ENCODE data around the gene ALKBH7.
"Not testable (repeated sequence)": the region's sequence is repeated elsewhere in the genome, so short reads cannot be mapped to it uniquely, and the experiment has no call there.

Gene ALKBH7, protein sequence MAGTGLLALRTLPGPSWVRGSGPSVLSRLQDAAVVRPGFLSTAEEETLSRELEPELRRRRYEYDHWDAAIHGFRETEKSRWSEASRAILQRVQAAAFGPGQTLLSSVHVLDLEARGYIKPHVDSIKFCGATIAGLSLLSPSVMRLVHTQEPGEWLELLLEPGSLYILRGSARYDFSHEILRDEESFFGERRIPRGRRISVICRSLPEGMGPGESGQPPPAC

DNA sequence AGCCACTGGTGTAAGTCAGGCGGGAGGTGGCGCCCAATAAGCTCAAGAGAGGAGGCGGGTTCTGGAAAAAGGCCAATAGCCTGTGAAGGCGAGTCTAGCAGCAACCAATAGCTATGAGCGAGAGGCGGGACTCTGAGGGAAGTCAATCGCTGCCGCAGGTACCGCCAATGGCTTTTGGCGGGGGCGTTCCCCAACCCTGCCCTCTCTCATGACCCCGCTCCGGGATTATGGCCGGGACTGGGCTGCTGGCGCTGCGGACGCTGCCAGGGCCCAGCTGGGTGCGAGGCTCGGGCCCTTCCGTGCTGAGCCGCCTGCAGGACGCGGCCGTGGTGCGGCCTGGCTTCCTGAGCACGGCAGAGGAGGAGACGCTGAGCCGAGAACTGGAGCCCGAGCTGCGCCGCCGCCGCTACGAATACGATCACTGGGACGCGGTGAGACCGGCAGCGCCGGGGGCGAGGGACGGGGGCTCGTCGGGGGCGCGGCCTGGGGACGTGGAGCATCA is at the start of gene ALKBH7:
ALKBH7 (plus strand) TSS at position 201 of the 502 bp plus-strand sequence; CDS start at position 228, 27 bp downstream.
- DNase-seq: peak; percentile 100

- DNase-seq: no peak
Observed at GRCh38 chr19:6324757-6325156, 47.8 kb upstream of the ALKBH7 start.

DNA sequence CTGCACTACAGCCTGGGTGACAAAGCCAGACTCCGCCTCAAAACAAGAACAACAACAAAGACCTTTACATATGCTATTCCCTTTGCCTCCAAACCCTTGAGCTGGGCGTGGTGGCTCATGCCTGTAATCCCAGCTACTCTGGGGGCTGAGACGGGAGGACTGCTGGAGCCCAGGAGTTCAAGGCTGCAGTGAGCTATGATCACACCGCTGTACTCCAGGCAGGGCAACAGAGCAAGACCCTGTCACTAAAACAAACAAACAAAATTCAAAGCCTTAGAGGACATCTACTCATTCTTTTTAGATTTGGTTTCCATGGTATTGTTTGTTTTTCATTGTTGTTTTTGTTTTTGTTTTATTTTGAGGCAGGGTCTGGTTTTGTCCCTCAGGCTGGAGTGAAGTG is 47.0 kb upstream of the ALKBH7 start:
- DNase-seq: no peak

- DNase-seq: no peak
Observed at GRCh38 chr19:6326815-6327214, 45.8 kb upstream of the ALKBH7 start.

DNA sequence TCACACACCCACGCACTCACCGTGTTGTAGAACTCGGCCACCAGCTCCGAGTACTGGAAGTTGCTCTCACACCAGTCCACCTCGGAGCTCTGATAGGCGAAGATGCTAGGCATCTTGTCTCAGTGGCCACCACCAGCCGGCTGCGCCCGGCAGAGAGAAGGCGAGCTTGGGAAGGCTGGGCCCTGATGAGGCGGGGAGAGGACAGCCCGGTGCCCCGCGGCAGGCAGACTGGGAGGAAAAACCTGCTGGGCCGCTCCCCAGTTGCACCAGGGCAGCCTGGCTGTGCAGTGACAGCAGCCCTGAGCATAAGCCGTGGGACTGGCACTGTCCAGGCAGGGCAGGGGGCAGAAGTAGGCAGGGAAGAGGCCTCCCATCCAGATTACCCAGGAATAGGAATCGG is 39.2 kb upstream of the ALKBH7 start, which contains the start of gene ACER1:
ACER1 (minus strand) TSS at position 174 of the 400 bp plus-strand sequence; CDS start at position 113, 61 bp downstream.
- DNase-seq: no peak

GRCh38 chr19:6334490-6335285 is 37.9 kb upstream of the ALKBH7 start:
- no peak for DNase-seq

- no peak for DNase-seq
Observed at GRCh38 chr19:6340493-6341201, 31.9 kb upstream of the ALKBH7 start.

DNA sequence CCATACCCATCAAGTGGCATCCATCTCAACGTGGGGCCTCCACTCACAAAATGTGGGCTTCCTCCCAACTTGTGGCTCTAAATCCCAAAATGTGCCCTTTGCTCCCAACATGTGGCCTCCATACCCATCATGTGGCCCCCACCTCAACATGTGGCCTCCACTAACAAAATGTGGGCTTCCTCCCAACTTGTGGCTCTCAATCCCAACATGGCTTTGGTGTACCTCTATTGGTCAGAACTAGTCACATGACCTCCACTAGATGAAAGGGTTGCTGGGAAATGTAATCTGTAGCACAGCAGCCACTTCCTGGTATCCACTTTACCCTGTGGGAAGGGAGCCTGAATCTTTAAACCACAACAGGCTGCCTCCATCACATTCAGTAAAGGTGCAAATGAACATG is 29.1 kb upstream of the ALKBH7 start:
- DNase-seq: peak; percentile 13

DNA sequence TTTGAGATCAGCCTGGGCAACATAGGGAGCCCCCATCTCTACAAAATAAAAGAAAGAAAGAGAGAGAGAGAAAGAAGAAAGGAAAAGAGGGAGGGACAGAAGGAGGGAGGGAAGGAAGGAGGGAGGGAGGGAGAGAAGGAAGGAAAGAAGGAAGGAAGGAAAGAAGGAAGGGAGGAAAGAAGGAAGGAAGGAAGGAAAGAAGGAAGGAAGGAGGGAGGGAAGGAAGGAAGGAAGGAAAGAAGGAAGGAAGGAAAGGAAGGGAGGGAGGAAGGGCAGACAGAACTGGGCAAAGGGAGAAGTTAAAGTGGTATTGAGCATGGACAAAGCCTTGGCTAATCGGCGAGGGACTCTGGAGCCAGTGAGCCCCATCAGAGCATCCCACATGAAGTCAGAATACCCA is 23.3 kb upstream of the ALKBH7 start:
- not testable (repeated sequence) for DNase-seq

DNA sequence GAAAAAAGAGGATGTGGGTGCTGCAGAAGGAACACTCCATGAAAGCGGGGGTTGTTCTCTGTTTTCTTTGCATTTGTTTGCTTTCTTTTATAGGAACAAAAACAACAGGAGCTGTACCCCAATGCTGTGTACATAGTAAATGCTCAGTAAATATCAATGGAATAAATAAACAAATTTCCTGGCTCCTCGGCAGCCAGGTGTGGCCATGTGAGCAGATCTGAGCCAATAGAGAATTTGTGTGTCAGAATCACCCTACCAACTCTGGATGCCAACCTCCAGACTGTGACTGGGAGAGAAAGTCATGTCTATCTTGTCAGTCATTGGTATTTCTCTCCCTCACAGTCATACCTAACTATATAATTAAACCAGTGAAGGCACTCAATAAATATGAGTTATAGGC is 21.9 kb upstream of the ALKBH7 start:
- DNase-seq: no peak

DNA sequence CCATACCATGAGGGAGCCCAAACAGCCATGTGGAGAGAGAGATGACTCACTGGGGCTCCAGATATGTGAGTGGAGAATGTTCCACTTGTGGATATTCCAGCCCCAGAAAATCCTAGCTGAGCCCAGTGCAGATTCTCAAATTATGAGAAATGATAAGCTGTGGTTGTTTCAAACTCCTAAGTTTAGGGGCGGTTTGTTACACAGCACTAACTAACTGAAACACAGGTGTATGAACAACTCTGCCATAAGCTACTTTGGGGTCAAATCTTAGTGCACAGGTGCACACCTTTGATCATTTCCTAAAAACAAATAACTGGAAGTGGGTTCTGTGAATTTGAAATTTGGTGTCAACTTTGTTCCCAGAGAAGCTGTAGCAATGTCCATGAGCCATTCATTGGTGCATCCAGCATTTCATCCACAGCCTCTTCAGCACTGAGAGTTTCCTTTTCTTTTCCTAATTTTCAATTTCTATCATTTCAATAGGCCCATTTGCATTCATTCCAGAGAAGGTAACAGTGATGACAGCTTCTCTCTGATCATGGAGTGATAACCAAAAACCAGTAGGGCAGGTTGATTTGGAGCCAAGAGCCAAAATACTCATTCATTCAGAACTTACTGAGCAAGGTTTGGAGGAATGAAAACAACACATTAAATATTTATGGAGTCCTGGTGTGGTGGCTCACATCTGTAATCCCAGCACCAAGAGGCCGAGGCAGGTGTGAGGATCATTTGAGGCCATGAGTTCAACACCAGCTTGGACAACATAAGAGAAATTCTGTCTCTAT is 20.0 kb upstream of the ALKBH7 start:
- no peak for DNase-seq

GRCh38 chr19:6354098-6354674 is 18.4 kb upstream of the ALKBH7 start:
- peak; percentile 16 for DNase-seq

DNA sequence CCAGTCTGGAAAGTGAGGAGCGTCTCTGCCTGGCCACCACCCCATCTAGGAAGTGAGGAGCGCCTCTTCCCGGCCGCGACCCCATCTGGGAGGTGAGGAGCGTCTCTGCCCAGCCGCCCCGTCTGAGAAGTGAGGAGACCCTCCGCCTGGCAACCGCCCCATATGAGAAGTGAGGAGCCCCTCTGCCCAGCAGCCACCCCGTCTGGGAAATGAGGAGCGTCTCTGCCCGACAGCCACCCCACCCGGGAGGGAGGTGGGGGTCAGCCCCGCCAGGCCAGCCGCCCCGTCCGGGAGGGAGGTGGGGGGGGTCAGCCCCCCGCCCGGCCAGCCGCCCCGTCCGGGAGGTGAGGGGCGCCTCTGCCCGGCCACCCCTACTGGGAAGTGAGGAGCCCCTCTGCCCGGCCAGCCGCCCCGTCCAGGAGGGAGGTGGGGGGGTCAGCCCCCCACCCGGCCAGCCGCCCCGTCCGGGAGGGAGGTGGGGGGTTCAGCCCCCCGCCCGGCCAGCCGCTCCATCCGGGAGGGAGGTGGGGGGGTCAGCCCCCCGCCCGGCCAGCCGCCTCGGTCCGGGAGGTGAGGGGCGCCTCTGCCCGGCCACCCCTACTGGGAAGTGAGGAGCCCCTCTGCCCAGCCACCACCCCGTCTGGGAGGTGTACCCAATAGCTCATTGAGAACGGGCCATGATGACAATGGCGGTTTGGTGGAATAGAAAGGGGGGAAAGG is 17.1 kb upstream of the ALKBH7 start:
- not testable (repeated sequence) for DNase-seq

- no peak for DNase-seq
Observed at GRCh38 chr19:6357174-6357573, 15.4 kb upstream of the ALKBH7 start.

DNA sequence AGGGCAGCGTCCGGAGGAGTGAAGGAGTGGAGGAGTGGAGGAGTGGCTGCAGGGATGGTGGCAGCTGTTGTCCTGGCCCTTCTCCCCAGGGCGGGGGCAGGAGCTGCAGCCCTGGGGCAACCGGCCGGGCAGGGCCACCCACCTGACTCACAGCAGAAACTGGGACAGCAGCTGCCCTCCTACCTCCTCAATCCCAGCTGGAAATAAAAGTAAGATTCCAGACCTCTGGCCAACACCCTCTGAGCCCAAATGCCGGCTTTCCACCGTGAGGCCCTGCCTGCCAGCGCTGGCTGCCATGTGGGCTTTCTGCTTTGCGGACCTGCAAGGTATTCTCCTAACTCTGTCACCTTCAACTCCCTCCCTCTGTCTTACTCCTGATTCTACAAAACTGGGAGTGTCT is 14.6 kb upstream of the ALKBH7 start:
- no peak for DNase-seq

DNA sequence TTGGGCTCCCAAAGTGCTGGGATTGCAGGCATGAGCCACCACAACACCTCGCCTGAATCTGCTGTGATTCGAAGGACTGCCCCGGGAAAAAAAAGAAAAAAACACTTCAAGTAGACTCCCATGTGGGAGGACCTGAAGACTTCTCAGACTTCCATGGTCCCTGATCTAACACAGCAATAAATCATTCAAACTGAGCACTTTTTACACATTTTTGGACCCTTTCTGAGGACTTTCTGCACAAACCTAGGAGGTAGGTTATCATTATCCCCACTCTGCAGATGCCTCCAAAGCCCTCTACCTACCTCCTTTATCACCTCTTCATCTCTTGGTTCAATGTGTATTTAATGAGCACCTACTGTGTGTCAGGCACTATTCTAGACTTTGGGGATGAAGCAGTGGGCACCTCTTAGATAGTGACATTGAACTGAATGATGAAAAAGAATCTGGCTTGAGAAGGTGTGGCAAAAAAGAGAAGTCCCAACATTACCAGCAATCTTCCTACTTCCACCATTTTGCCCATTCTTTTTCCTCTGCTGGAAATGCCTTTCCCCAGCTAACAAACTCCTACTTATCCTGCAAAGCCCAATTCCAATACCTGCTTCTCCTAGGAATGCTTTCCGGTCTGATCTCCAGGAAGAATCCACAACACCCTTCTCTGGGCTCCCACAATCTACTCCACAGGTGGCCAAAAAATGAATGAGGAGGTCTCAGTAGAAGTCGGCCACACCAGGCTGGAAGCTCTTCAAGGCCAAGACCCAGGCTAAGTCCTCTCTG is 12.8 kb upstream of the ALKBH7 start:
- DNase-seq: no peak

DNA sequence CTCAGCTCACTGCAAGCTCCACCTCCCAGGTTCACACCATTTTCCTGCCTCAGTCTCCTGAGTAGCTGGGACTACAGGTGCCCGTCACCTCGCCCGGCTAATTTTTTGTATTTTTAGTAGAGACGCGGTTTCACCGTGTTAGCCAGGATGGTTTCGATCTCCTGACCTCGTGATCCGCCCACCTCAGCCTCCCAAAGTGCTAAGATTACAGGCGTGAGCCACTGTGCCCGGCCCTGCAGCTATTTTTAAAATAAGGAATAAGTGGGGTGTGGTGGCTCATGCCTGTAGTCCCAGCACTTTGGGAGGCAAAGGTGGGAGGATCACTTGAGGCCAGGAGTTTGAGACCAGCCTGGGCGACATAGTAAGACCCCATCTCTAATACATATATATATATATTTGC is 12.1 kb upstream of the ALKBH7 start:
- not testable (repeated sequence) for DNase-seq

DNA sequence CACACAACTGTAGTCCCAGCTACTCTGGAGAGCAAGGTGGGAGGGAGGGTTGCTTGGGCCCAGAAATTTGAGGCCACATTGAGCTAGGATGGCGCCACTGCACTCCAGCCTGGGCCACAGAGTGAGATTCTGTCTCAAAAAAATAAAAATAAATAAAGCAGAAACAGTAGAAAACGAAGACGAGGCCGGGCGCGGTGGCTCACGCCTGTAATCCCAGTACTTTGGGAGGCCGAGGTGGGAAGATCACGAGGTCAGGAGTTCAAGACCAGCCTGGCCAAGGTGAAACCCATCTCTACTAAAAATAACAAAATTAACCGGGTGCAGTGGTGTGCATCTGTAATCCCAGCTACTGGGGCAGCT is 11.8 kb upstream of the ALKBH7 start:
- not testable (repeated sequence) for DNase-seq

- peak; percentile 13 for DNase-seq
Observed at GRCh38 chr19:6362027-6362350, 10.6 kb upstream of the ALKBH7 start.

GRCh38 chr19:6362351-6362801 is 10.2 kb upstream of the ALKBH7 start:
- DNase-seq: no peak

- DNase-seq: no peak
Observed at GRCh38 chr19:6364353-6364752, 8.2 kb upstream of the ALKBH7 start.

Measured in hematopoietic multipotent progenitor cell treated with erythropoietin and hydrocortisone succinate and interleukin-3 and kit ligand, for 8 days (in vitro differentiated cells).